Endothelial cell (in vitro differentiated cells): ENCODE results near the gene ERG. TPM values are rescaled to one million over a fixed set of nuclear protein-coding genes. Genes with fewer than 3 reads are reported as not detected.
A peak's percentile ranks its signal among the peaks of the same experiment; 100 is the strongest.

ENCODE experiments used
- DNase-seq: peaks from one replicate; pipeline ENCODE4 v3.0.0; 2021; ENCODE audit warnings: low spot score
- H3K27ac Mint-ChIP-seq: one replicate; pipeline ENCODE4 v1.8.0; 2021; ENCODE audit warnings: mixed read lengths, inconsistent platforms; ENCODE audit not compliant: unreplicated experiment
- H3K27me3 Mint-ChIP-seq: one replicate; pipeline ENCODE4 v1.8.0; 2021; ENCODE audit warnings: mild to moderate bottlenecking, moderate library complexity, mixed read lengths, inconsistent platforms; ENCODE audit not compliant: unreplicated experiment
- H3K36me3 Mint-ChIP-seq: one replicate; pipeline ENCODE4 v1.8.0; 2021; ENCODE audit warnings: mild to moderate bottlenecking, low read depth, mixed read lengths, inconsistent platforms; ENCODE audit not compliant: unreplicated experiment
- H3K4me1 Mint-ChIP-seq: one replicate; pipeline ENCODE4 v1.8.0; 2021; ENCODE audit warnings: mild to moderate bottlenecking, mixed read lengths, inconsistent platforms; ENCODE audit not compliant: unreplicated experiment
- H3K4me3 Mint-ChIP-seq: one replicate; pipeline ENCODE4 v1.8.0; 2021; ENCODE audit warnings: mild to moderate bottlenecking, mixed read lengths, inconsistent platforms; ENCODE audit not compliant: unreplicated experiment
- H3K9me3 Mint-ChIP-seq: one replicate; pipeline ENCODE4 v1.8.0; 2021; ENCODE audit warnings: mixed read lengths, inconsistent platforms; ENCODE audit not compliant: unreplicated experiment
- CTCF ChIP-seq: fragments of 200-600 bp; sonication (generic); IDR thresholded peaks from one replicate; pipeline ENCODE4 v1.5.0; 2021; ENCODE audit warnings: antibody characterized with exemption; ENCODE audit not compliant: unreplicated experiment
- total RNA-seq: library from RNA; stranded (reverse); fragmentation: NEBNext Ultra II Directional; extraction: Animal tissue kit (Norgen Biotek cat#: 25700); gene quantifications from one replicate; pipeline ENCODE4 v1.2.1, GENCODE V29; 2021; ENCODE audit not compliant: unreplicated experiment

ERG gene
- total RNA-seq, 1 donor from 2014 or later, result 133 TPM

- no peak for DNase-seq
- peaks cover 7% of the 10 kb centered on the region for H3K27me3 Mint-ChIP-seq
- H3K4me3 Mint-ChIP-seq, result no peak overlapping the region
- H3K36me3 Mint-ChIP-seq, result peaks cover 4% of the 10 kb centered on the region
- peak overlapping the region; percentile 59 for H3K27ac Mint-ChIP-seq
- TF ChIP-seq CTCF, result no peak
- peaks cover 19% of the 10 kb centered on the region for H3K4me1 Mint-ChIP-seq
- no peaks in the 10 kb centered on the region for H3K9me3 Mint-ChIP-seq
Measured at GRCh38 chr21:38349977-38350376, 148.3 kb downstream of the ERG start.

GRCh38 chr21:38349111-38349746, 149.0 kb downstream of the ERG start:
- Mint-ChIP-seq H3K36me3 (peaks cover 4% of the 10 kb centered on the region), H3K4me1 (peaks cover 19% of the 10 kb centered on the region), H3K4me3 (no peak overlapping the region), H3K27ac (no peak overlapping the region), H3K9me3 (no peaks in the 10 kb centered on the region), H3K27me3 (peaks cover 7% of the 10 kb centered on the region)
- no peak for DNase-seq
- no peak for TF ChIP-seq CTCF

- DNase-seq, result no peak
- no peak for TF ChIP-seq CTCF
- peaks cover 7% of the 10 kb centered on the region for H3K27me3 Mint-ChIP-seq
- peaks cover 4% of the 10 kb centered on the region for H3K36me3 Mint-ChIP-seq
- H3K4me3 Mint-ChIP-seq, result no peak overlapping the region
- H3K4me1 Mint-ChIP-seq, result peaks cover 8% of the 10 kb centered on the region
- no peak overlapping the region for H3K27ac Mint-ChIP-seq
- no peaks in the 10 kb centered on the region for H3K9me3 Mint-ChIP-seq
Measured at GRCh38 chr21:38346286-38346685, 152.0 kb downstream of the ERG start.

- Mint-ChIP-seq H3K27ac (no peak overlapping the region), H3K36me3 (no peaks in the 10 kb centered on the region), H3K4me3 (no peak overlapping the region), H3K27me3 (peaks cover 5% of the 10 kb centered on the region), H3K9me3 (no peaks in the 10 kb centered on the region), H3K4me1 (no peaks in the 10 kb centered on the region)
- DNase-seq, result no peak
- TF ChIP-seq CTCF, result no peak
Measured at GRCh38 chr21:38343691-38344090, 154.6 kb downstream of the ERG start.

- Mint-ChIP-seq H3K36me3 (no peaks in the 10 kb centered on the region), H3K9me3 (no peaks in the 10 kb centered on the region), H3K27me3 (peaks cover 7% of the 10 kb centered on the region), H3K27ac (no peak overlapping the region), H3K4me3 (no peak overlapping the region), H3K4me1 (no peaks in the 10 kb centered on the region)
- DNase-seq, result no peak
- no peak for TF ChIP-seq CTCF
Measured at GRCh38 chr21:38342739-38343138, 155.5 kb downstream of the ERG start.
